Measurements from ENCODE around the gene EYS. TPM values are rescaled to one million over a fixed set of nuclear protein-coding genes. Genes with fewer than 3 reads are reported as not detected.

The EYS gene
- total and polyA plus RNA-seq, 8 donors, result 0.55 to 0.58 TPM; not detected in 6

GRCh38 chr6:64310214-64310613 lies 1396.8 kb downstream of the EYS start:
- Histone ChIP-seq H3K4me1 (no peaks in the 10 kb centered on the region), H3K36me3 (no peaks in the 10 kb centered on the region), H3K27ac (no peak overlapping the region), H3K9me3 (peaks cover 0 to 4% (median 0%) of the 10 kb centered on the region in 4 donors), H3K4me3 (no peak overlapping the region), H3K27me3 (no peaks in the 10 kb centered on the region)
- TF ChIP-seq POLR2AphosphoS5 (IDR thresholded peaks at IDR 0.05) (no peak), EP300 (IDR thresholded peaks at IDR 0.05) (no peak), POLR2A (IDR thresholded peaks at IDR 0.05) (no peak), CTCF (IDR thresholded peaks at IDR 0.05) (no peak)
- no peak for DNase-seq
- intact Hi-C loops (cut with DNase I; ENCODE audit: low total_unique reads), result no loop called here

GRCh38 chr6:64301307-64302236 lies 1405.5 kb downstream of the EYS start:
- no peaks in the 10 kb centered on the region for H3K36me3 ChIP-seq
- no peaks in the 10 kb centered on the region for H3K4me1 ChIP-seq
- H3K9me3 ChIP-seq, result peaks cover 0 to 19% (median 7%) of the 10 kb centered on the region in 4 donors
- intact Hi-C loops (cut with DNase I; ENCODE audit: low total_unique reads), result no loop called here
- 40 to 63% (median 55%) methylated on average over 11 of the region's 11 CpGs for WGBS, 5 donors
- H3K27me3 ChIP-seq, result no peaks in the 10 kb centered on the region
- TF ChIP-seq EP300 (IDR thresholded peaks at IDR 0.05), result no peak
- TF ChIP-seq POLR2AphosphoS5 (IDR thresholded peaks at IDR 0.05), result no peak
- TF ChIP-seq CTCF (IDR thresholded peaks at IDR 0.05), result no peak
- no peak for TF ChIP-seq POLR2A (IDR thresholded peaks at IDR 0.05)
- no peak overlapping the region for H3K27ac ChIP-seq
- H3K4me3 ChIP-seq, result no peak overlapping the region
- DNase-seq, result peak in 1 of 2 donors; percentile 11

- H3K9me3 ChIP-seq, result peaks cover 0 to 19% (median 7%) of the 10 kb centered on the region in 4 donors
- no peak overlapping the region for H3K4me3 ChIP-seq
- no peak for TF ChIP-seq POLR2AphosphoS5 (IDR thresholded peaks at IDR 0.05)
- TF ChIP-seq EP300 (IDR thresholded peaks at IDR 0.05), result no peak
- no peak for TF ChIP-seq POLR2A (IDR thresholded peaks at IDR 0.05)
- no peaks in the 10 kb centered on the region for H3K36me3 ChIP-seq
- H3K4me1 ChIP-seq, result no peaks in the 10 kb centered on the region
- DNase-seq, result no peak
- H3K27ac ChIP-seq, result no peak overlapping the region
- H3K27me3 ChIP-seq, result no peaks in the 10 kb centered on the region
- WGBS, 5 donors, result 87 to 93% (median 91%) methylated on average over 7 of the region's 7 CpGs
- intact Hi-C loops (cut with DNase I; ENCODE audit: low total_unique reads), result no loop called here
Measured at GRCh38 chr6:64299176-64299575, 1407.8 kb downstream of the EYS start.

GRCh38 chr6:64294034-64294433 lies 1413.0 kb downstream of the EYS start:
- no peaks in the 10 kb centered on the region for H3K36me3 ChIP-seq
- H3K4me3 ChIP-seq, result no peak overlapping the region
- TF ChIP-seq POLR2AphosphoS5 (IDR thresholded peaks at IDR 0.05), result no peak
- no peak for TF ChIP-seq EP300 (IDR thresholded peaks at IDR 0.05)
- no peak for TF ChIP-seq POLR2A (IDR thresholded peaks at IDR 0.05)
- TF ChIP-seq CTCF (IDR thresholded peaks at IDR 0.05), result no peak
- H3K27me3 ChIP-seq, result no peaks in the 10 kb centered on the region
- peaks cover 0 to 8% (median 5%) of the 10 kb centered on the region in 4 donors for H3K9me3 ChIP-seq
- intact Hi-C loops (cut with DNase I; ENCODE audit: low total_unique reads), result no loop called here
- no peaks in the 10 kb centered on the region for H3K4me1 ChIP-seq
- H3K27ac ChIP-seq, result no peak overlapping the region
- DNase-seq, result no peak

GRCh38 chr6:64293298-64293697 lies 1413.7 kb downstream of the EYS start:
- TF ChIP-seq CTCF (IDR thresholded peaks at IDR 0.05) (no peak), POLR2AphosphoS5 (IDR thresholded peaks at IDR 0.05) (no peak), POLR2A (IDR thresholded peaks at IDR 0.05) (no peak), EP300 (IDR thresholded peaks at IDR 0.05) (no peak)
- Histone ChIP-seq H3K9me3 (peaks cover 0 to 5% (median 2%) of the 10 kb centered on the region in 4 donors), H3K36me3 (no peaks in the 10 kb centered on the region), H3K4me3 (no peak overlapping the region), H3K4me1 (no peaks in the 10 kb centered on the region), H3K27ac (no peak overlapping the region), H3K27me3 (no peaks in the 10 kb centered on the region)
- intact Hi-C loops (cut with DNase I; ENCODE audit: low total_unique reads), result no loop called here
- DNase-seq, result no peak

Data from stomach (tissue), 9 donors.